HepG2 (cell line): ENCODE measurements around the gene ANKRD17. TPM values are rescaled to one million over a fixed set of nuclear protein-coding genes. Genes with fewer than 3 reads are reported as not detected.

Experiments used
- ATAC-seq: fragments of 200-7000 bp; cut with Tn5 transposase; 3 replicates; pipeline ENCODE4 v1.9.1; 2020; ENCODE audit warnings: mild to moderate bottlenecking, moderate library complexity
- BruUV-seq: library from RNA; stranded (reverse); fragments of 400-500 nt; replicated peaks from 2 replicates; lab custom pipeline; 2021; lab: Mats Ljungman, UMichigan
- CTCF ChIA-PET: fragments of 300-600 bp; formaldehyde crosslinking; extraction: SDS; loops from one replicate; lab custom pipeline; 2021; ENCODE audit warnings: low total read pairs, inconsistent platforms, low intra/inter-chr PET ratio; lab: Yijun Ruan, JAX
- POLR2A ChIA-PET: fragments of 350-600 bp; sonication (Branson Sonifier 250); formaldehyde crosslinking; loops from one replicate; lab custom pipeline; 2020; ENCODE audit warnings: antibody characterized with exemption, inconsistent platforms; lab: Yijun Ruan, JAX
- DNase-seq: peaks from one replicate; pipeline ENCODE4 v3.0.0-alpha.2; 2015; ENCODE audit warnings: low spot score
- FAIRE-seq: peaks from 3 replicates; lab custom pipeline; 2011; peaks lifted over from hg19 to GRCh38; lab: Jason Lieb, UNC
- H2AFZ ChIP-seq: one replicate; pipeline ENCODE4 v1.6.1; 2011; ENCODE audit warnings: low read length, inconsistent platforms
- H3K27ac ChIP-seq: fragments of 300-600 bp; 3 replicates; pipeline ENCODE4 v1.8.0; 2011; ENCODE audit warnings: mixed run types, mild to moderate bottlenecking, mixed read lengths, low read length, inconsistent platforms; ENCODE audit not compliant: insufficient read depth; ENCODE audit errors: extremely low read length
- H3K27me3 ChIP-seq, 2 experiments: fragments of 200-600 bp in 1 of 2; 2 replicates in 1 of 2; 3 replicates in 1 of 2; pipeline versions ENCODE4 v1.6.0 to v1.8.0; 2011; ENCODE audit warnings: low read length in 2 of 2, mild to moderate bottlenecking in 2 of 2, moderate library complexity in 2 of 2, inconsistent platforms in 1 of 2; ENCODE audit not compliant: insufficient read depth in 2 of 2, control insufficient read depth in 1 of 2
- H3K36me3 ChIP-seq, 2 experiments: fragments of 200-600 bp in 1 of 2; replicated peaks in 1 of 2; 2 replicates in 1 of 2; 3 replicates in 1 of 2; pipeline versions ENCODE4 v1.5.1 to v1.8.0; 2011; ENCODE audit warnings: low read length in 2 of 2, inconsistent platforms in 1 of 2; ENCODE audit not compliant: insufficient read depth in 2 of 2, control insufficient read depth in 1 of 2
- H3K4me1 ChIP-seq: 2 replicates; pipeline ENCODE4 v1.5.1; 2012; ENCODE audit warnings: low read length, inconsistent platforms; ENCODE audit not compliant: insufficient read depth
- H3K4me2 ChIP-seq: 2 replicates; pipeline ENCODE4 v1.6.0; 2011; ENCODE audit warnings: low read depth, low read length, inconsistent platforms
- H3K4me3 ChIP-seq, 3 experiments: fragments of 200-600 bp in 1 of 3; sonication (generic), shearing (Covaris generic) in 1 of 3; replicated peaks in 1 of 3; 2 replicates each; pipeline ENCODE4 v1.5.1; 2011 to 2016; ENCODE audit warnings: low read length in 3 of 3, inconsistent platforms in 2 of 3, low read depth in 2 of 3, mild to moderate bottlenecking in 2 of 3, control low read depth in 1 of 3, mixed read lengths in 1 of 3; ENCODE audit not compliant: insufficient read depth in 1 of 3
- H3K79me2 ChIP-seq: one replicate; pipeline ENCODE4 v1.6.1; 2011; ENCODE audit warnings: low read length, inconsistent platforms; ENCODE audit not compliant: insufficient read depth
- H3K9ac ChIP-seq: 2 replicates; pipeline ENCODE4 v1.6.0; 2011; ENCODE audit warnings: mild to moderate bottlenecking, low read depth, low read length, inconsistent platforms; ENCODE audit not compliant: insufficient read depth
- H3K9me3 ChIP-seq: 2 replicates; pipeline ENCODE4 v1.5.1; 2012; ENCODE audit warnings: mild to moderate bottlenecking, low read length
- H4K20me1 ChIP-seq: 2 replicates; pipeline ENCODE4 v1.6.0; 2011; ENCODE audit warnings: inconsistent platforms, mild to moderate bottlenecking, low read length, moderate library complexity; ENCODE audit not compliant: insufficient read depth
- CEBPZ ChIP-seq: IDR thresholded peaks from 2 replicates; pipeline ENCODE4 v1.6.1; 2012; ENCODE audit warnings: low read length, improper control_type of control experiment
- LCORL ChIP-seq, 2 experiments: fragments of 450-650 bp in 1 of 2; sonication (generic) in 1 of 2; formaldehyde crosslinking in 1 of 2; IDR thresholded peaks; 2 replicates each; pipeline versions ENCODE4 v1.5.0 to v1.6.1; 2017 to 2020; ENCODE audit warnings: antibody characterized with exemption in 1 of 2, missing genetic modification reagents in 1 of 2
- MBD4 ChIP-seq: IDR thresholded peaks from 2 replicates; pipeline ENCODE4 v1.6.1; 2012; ENCODE audit warnings: low read length, inconsistent platforms, borderline replicate concordance
- MTF1 ChIP-seq: sonication (generic); formaldehyde crosslinking; IDR thresholded peaks from 2 replicates; pipeline ENCODE4 v1.5.0; 2020; ENCODE audit warnings: missing genetic modification reagents
- ZBTB7A ChIP-seq: sonication (generic); formaldehyde crosslinking; IDR thresholded peaks from 2 replicates; pipeline ENCODE4 v1.8.0; 2022; ENCODE audit warnings: mild to moderate bottlenecking, missing genetic modification reagents
- ZGPAT ChIP-seq: IDR thresholded peaks from 2 replicates; pipeline ENCODE4 v1.6.1; 2016; ENCODE audit warnings: mild to moderate bottlenecking
- ZNF777 ChIP-seq: sonication (generic); formaldehyde crosslinking; IDR thresholded peaks from 2 replicates; pipeline ENCODE4 v1.4.0; 2020; ENCODE audit warnings: missing genetic modification reagents
- WGBS: methylation state at CpG from one replicate; pipeline ENCODE4 v1.1.6; 2017; ENCODE audit warnings: low lambda C conversion rate; 5-methylcytosine and 5-hydroxymethylcytosine counted together
- in situ Hi-C: cut with HindIII; loops from 2 replicates; pipeline ENCODE4 v1.10.0; 2017; ENCODE audit warnings: low pct_unique_long_range_greater_than_20kb; ENCODE audit not compliant: extremely low pct_ligation_motif_present
- intact Hi-C: fragments of 100-400 bp; cut with micrococcal nuclease; formaldehyde crosslinking; loops from one replicate; pipeline ENCODE4 v1.10.0; 2022; ENCODE audit not compliant: unreplicated experiment
- polyA plus RNA-seq, 8 experiments: library from polyadenylated mRNA; depleted of rRNA in 3 of 8; stranded (reverse) in 7 of 8; unstranded in 1 of 8; fragments of >200 nt; fragmentation: Illumina TruSeq in 4 of 8; extraction: Trizol in 4 of 8; gene quantifications; 2 replicates each; pipeline versions ENCODE4 v1.2.1 to v1.2.3, GENCODE V29; 2011 to 2016; ENCODE audit warnings: low read depth in 4 of 8, missing spikeins in 1 of 8, mixed read lengths in 1 of 8; ENCODE audit not compliant: insufficient read depth in 1 of 8
- total RNA-seq, 5 experiments: library from RNA; depleted of rRNA; stranded (reverse); fragments of >200 nt; fragmentation: Illumina TruSeq; extraction: Trizol; gene quantifications; 2 replicates each; pipeline ENCODE4 v1.2.3, GENCODE V29; 2016; ENCODE audit warnings: low read depth in 1 of 5
- TF ChIP-seq, protein P1 (sequence below): sonication (generic); formaldehyde crosslinking; conservative IDR thresholded peaks from 2 replicates; pipeline ENCODE4 v1.8.1; 2023; ENCODE audit warnings: missing genetic modification reagents

The ANKRD17 gene
- total and polyA plus RNA-seq, 2 of the 13 experiments (the other 11 are each of a cell fraction or from before 2014, with no cell fraction given): 55.7 to 61.1 TPM

GRCh38 chr4:73067971-73068394, 190.6 kb downstream of the ANKRD17 start:
- peak overlapping the region; percentile 91 for H3K9ac ChIP-seq
- peak overlapping the region; percentile 58 for H2AFZ ChIP-seq
- in situ Hi-C loops (no loop called here), intact Hi-C loops (loop anchor here (2.0 kb wide), 1 partner anchor 191 kb away; the partner anchor contains the start of gene ANKRD17)
- H3K27ac ChIP-seq: peak overlapping the region; percentile 95
- WGBS: 70% methylated on average over 4 of the region's 4 CpGs
- peaks cover 16% of the 10 kb centered on the region for H3K79me2 ChIP-seq
- FAIRE-seq: no peak
- no peak for ATAC-seq
- no peak for DNase-seq
- H3K9me3 ChIP-seq: no peaks in the 10 kb centered on the region
- H3K36me3 ChIP-seq: peaks cover 0 to 1% of the 10 kb centered on the region in 2 experiments; a peak in 1 of 5 replicates
- H3K4me1 ChIP-seq: peaks cover 23% of the 10 kb centered on the region
- H4K20me1 ChIP-seq: no peaks in the 10 kb centered on the region
- ChIA-PET CTCF (no interaction called here), POLR2A (no interaction called here)
- no peaks in the 10 kb centered on the region; a peak in 1 of 5 replicates for H3K27me3 ChIP-seq
- H3K4me3 ChIP-seq: peak overlapping the region; percentile 79 to 83 (median 81); a peak in 5 of 6 replicates
- no TSS peak for BruUV-seq
- TF ChIP-seq LCORL (IDR thresholded peaks at IDR 0.05): no peak
- 0 out of 2 replicates have a peak, but pooled peaks have one; percentile 7 for TF ChIP-seq LCORL (CRISPR knock-in tag; IDR thresholded peaks at IDR 0.05)
- no peak for TF ChIP-seq MBD4
- no peak for TF ChIP-seq ZNF777 (CRISPR knock-in tag)
- no peak for TF ChIP-seq MTF1 (CRISPR knock-in tag)
- TF ChIP-seq, protein P1, sequence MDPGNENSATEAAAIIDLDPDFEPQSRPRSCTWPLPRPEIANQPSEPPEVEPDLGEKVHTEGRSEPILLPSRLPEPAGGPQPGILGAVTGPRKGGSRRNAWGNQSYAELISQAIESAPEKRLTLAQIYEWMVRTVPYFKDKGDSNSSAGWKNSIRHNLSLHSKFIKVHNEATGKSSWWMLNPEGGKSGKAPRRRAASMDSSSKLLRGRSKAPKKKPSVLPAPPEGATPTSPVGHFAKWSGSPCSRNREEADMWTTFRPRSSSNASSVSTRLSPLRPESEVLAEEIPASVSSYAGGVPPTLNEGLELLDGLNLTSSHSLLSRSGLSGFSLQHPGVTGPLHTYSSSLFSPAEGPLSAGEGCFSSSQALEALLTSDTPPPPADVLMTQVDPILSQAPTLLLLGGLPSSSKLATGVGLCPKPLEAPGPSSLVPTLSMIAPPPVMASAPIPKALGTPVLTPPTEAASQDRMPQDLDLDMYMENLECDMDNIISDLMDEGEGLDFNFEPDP (CRISPR knock-in tag): 0 out of 2 replicates have a peak, but pooled peaks have one; percentile 85
- TF ChIP-seq ZBTB7A (CRISPR knock-in tag): no peak
- TF ChIP-seq CEBPZ: no peak
- TF ChIP-seq ZGPAT: no peak
- H3K4me2 ChIP-seq: peak overlapping the region; percentile 89
